Epidermal melanocyte (primary cell): ENCODE data around the gene FBXO31.
"Not testable (repeated sequence)": the region's sequence is repeated elsewhere in the genome, so short reads cannot be mapped to it uniquely, and the experiment has no call there.

ENCODE experiments used
- DNase-seq: peaks from one replicate; pipeline ENCODE4 v3.0.0; 2011; ENCODE audit warnings: low spot score; ENCODE audit not compliant: insufficient read length

Gene FBXO31

GRCh38 chr16:87411375-87412271 is 28.0 kb upstream of the FBXO31 start:
- DNase-seq = no peak

- no peak for DNase-seq
Observed at GRCh38 chr16:87410968-87411367, 27.4 kb upstream of the FBXO31 start.

GRCh38 chr16:87410530-87410929 is 27.0 kb upstream of the FBXO31 start:
- no peak for DNase-seq

- DNase-seq = no peak
Observed at GRCh38 chr16:87409781-87410180, 26.2 kb upstream of the FBXO31 start.

GRCh38 chr16:87409153-87409552 is 25.6 kb upstream of the FBXO31 start:
- no peak for DNase-seq

GRCh38 chr16:87407511-87408112 is 24.0 kb upstream of the FBXO31 start:
- no peak for DNase-seq

- no peak for DNase-seq
Observed at GRCh38 chr16:87406495-87407088, 23.0 kb upstream of the FBXO31 start.

GRCh38 chr16:87404764-87405625 is 21.4 kb upstream of the FBXO31 start:
- DNase-seq = no peak

GRCh38 chr16:87395181-87395842 is 11.7 kb upstream of the FBXO31 start:
- no peak for DNase-seq

- DNase-seq = no peak
Observed at GRCh38 chr16:87393680-87394055, 10.1 kb upstream of the FBXO31 start.

- no peak for DNase-seq
Observed at GRCh38 chr16:87392821-87393679, 9.5 kb upstream of the FBXO31 start.

- peak; percentile 97 for DNase-seq
Observed at GRCh38 chr16:87391950-87392820, 8.6 kb upstream of the FBXO31 start, which contains the start of gene MAP1LC3B. TSS of gene MAP1LC3B (plus strand) at chr16:87392336. CDS start at chr16:87392428, 92 bp downstream.

GRCh38 chr16:87391324-87391949 is 7.9 kb upstream of the FBXO31 start:
- DNase-seq = no peak

GRCh38 chr16:87390641-87391323 is 7.2 kb upstream of the FBXO31 start:
- DNase-seq = no peak

GRCh38 chr16:87389914-87390313 is 6.3 kb upstream of the FBXO31 start:
- DNase-seq = not testable (repeated sequence)

- no peak for DNase-seq
Observed at GRCh38 chr16:87389245-87389644, 5.7 kb upstream of the FBXO31 start.

- no peak for DNase-seq
Observed at GRCh38 chr16:87388818-87389134, 5.2 kb upstream of the FBXO31 start.
